Neutrophil (primary cell): ENCODE results near the gene GSC2.

Source experiments
- H3K27ac ChIP-seq: fragments of 200-600 bp; sonication (generic); 2 replicates; pipeline ENCODE4 v1.5.1; 2016; ENCODE audit warnings: mild to moderate bottlenecking, moderate library complexity
- H3K27me3 ChIP-seq: fragments of 200-600 bp; sonication (generic); 2 replicates; pipeline ENCODE4 v1.6.0; 2016; ENCODE audit warnings: mild to moderate bottlenecking
- H3K36me3 ChIP-seq: fragments of 200-600 bp; sonication (generic); 2 replicates; pipeline ENCODE4 v1.5.1; 2017
- H3K4me1 ChIP-seq, 2 experiments: fragments of 200-600 bp in 1 of 2; sonication (generic) in 1 of 2; 1 replicate in 1 of 2; 2 replicates in 1 of 2; pipeline versions ENCODE4 v1.5.1 to v1.6.1; 2013 to 2016; ENCODE audit warnings: low read depth in 1 of 2, low read length in 1 of 2, mild to moderate bottlenecking in 1 of 2, moderate library complexity in 1 of 2; ENCODE audit not compliant: control insufficient read depth in 1 of 2, insufficient read depth in 1 of 2
- H3K4me3 ChIP-seq, 2 experiments: fragments of 200-600 bp in 1 of 2; sonication (generic) in 1 of 2; 1 replicate in 1 of 2; 2 replicates in 1 of 2; pipeline ENCODE4 v1.5.1; 2013 to 2016; ENCODE audit warnings: low read depth in 1 of 2, low read length in 1 of 2, mild to moderate bottlenecking in 1 of 2, moderate library complexity in 1 of 2
- H3K9me3 ChIP-seq: fragments of 200-600 bp; sonication (generic); 2 replicates; pipeline ENCODE4 v1.5.1; 2016
- CTCF ChIP-seq: fragments of 200-600 bp; sonication (generic); IDR thresholded peaks from 2 replicates; pipeline ENCODE4 v1.5.1; 2016; ENCODE audit warnings: antibody characterized with exemption

Gene GSC2

GRCh38 chr22:19182472-19183157 is 32.5 kb upstream of the GSC2 start:
- Histone ChIP-seq H3K4me1 (peaks cover 13 to 19% of the 10 kb centered on the region in 2 experiments), H3K36me3 (peaks cover 79% of the 10 kb centered on the region), H3K27me3 (peaks cover 8% of the 10 kb centered on the region), H3K9me3 (no peaks in the 10 kb centered on the region), H3K27ac (no peak overlapping the region), H3K4me3 (no peak overlapping the region)
- no peak for TF ChIP-seq CTCF

- no peak for TF ChIP-seq CTCF
- peaks cover 13 to 21% of the 10 kb centered on the region in 2 experiments for H3K4me1 ChIP-seq
- no peaks in the 10 kb centered on the region for H3K9me3 ChIP-seq
- no peak overlapping the region for H3K4me3 ChIP-seq
- peaks cover 8% of the 10 kb centered on the region for H3K27me3 ChIP-seq
- H3K36me3 ChIP-seq, result peaks cover 76% of the 10 kb centered on the region
- no peak overlapping the region for H3K27ac ChIP-seq
These were observed 31.8 kb upstream of the GSC2 start for GRCh38 chr22:19181786-19182471.

GRCh38 chr22:19180740-19181410 is 30.8 kb upstream of the GSC2 start:
- Histone ChIP-seq H3K4me3 (no peak overlapping the region), H3K9me3 (no peaks in the 10 kb centered on the region), H3K27ac (no peak overlapping the region), H3K4me1 (peaks cover 13 to 21% of the 10 kb centered on the region in 2 experiments), H3K36me3 (peaks cover 73% of the 10 kb centered on the region), H3K27me3 (peaks cover 8% of the 10 kb centered on the region)
- no peak for TF ChIP-seq CTCF

GRCh38 chr22:19180234-19180633 is 30.1 kb upstream of the GSC2 start:
- TF ChIP-seq CTCF, result no peak
- Histone ChIP-seq H3K4me1 (peaks cover 13 to 21% of the 10 kb centered on the region in 2 experiments), H3K27me3 (peaks cover 8% of the 10 kb centered on the region), H3K4me3 (no peak overlapping the region), H3K9me3 (no peaks in the 10 kb centered on the region), H3K27ac (no peak overlapping the region), H3K36me3 (peaks cover 73% of the 10 kb centered on the region)

GRCh38 chr22:19179497-19180048 is 29.5 kb upstream of the GSC2 start:
- no peaks in the 10 kb centered on the region for H3K9me3 ChIP-seq
- peaks cover 8% of the 10 kb centered on the region for H3K27me3 ChIP-seq
- H3K27ac ChIP-seq, result peak overlapping the region; percentile 55
- H3K36me3 ChIP-seq, result peaks cover 68% of the 10 kb centered on the region
- peaks cover 18 to 27% of the 10 kb centered on the region in 2 experiments for H3K4me1 ChIP-seq
- TF ChIP-seq CTCF, result peak; percentile 48
- peak overlapping the region; percentile 66 to 77 for H3K4me3 ChIP-seq
